H1 (cell line): ENCODE measurements around the gene KXD1. TPM values are rescaled to one million over a fixed set of nuclear protein-coding genes. Genes with fewer than 3 reads are reported as not detected.

Experiments used
- HDAC2 ChIP-seq, 2 experiments: fragments of 300-600 bp in 1 of 2; sonication (generic) in 1 of 2; IDR thresholded peaks; 2 replicates each; pipeline ENCODE4 v1.6.1; 2011 to 2012; ENCODE audit warnings: low read depth in 2 of 2, low read length in 2 of 2, mild to moderate bottlenecking in 2 of 2, moderate library complexity in 2 of 2, borderline replicate concordance in 1 of 2, inconsistent platforms in 1 of 2
- HDAC6 ChIP-seq: IDR thresholded peaks from one replicate; pipeline ENCODE4 v1.7.1; 2012; ENCODE audit warnings: low read depth, mild to moderate bottlenecking, inconsistent platforms, low read length, moderate library complexity
- RAD21 ChIP-seq, 2 experiments: IDR thresholded peaks in 1 of 2; conservative IDR thresholded peaks in 1 of 2; 2 replicates each; pipeline ENCODE4 v1.6.1; 2011; ENCODE audit warnings: low read depth in 2 of 2, low read length in 2 of 2, improper control_type of control experiment in 1 of 2, inconsistent platforms in 1 of 2, mild to moderate bottlenecking in 1 of 2, moderate library complexity in 1 of 2
- polyA plus RNA-seq, 7 experiments: library from polyadenylated mRNA; depleted of rRNA in 3 of 7; stranded (reverse) in 5 of 7; unstranded in 2 of 7; fragments of >200 nt in 5 of 7; fragments of 200-250 nt in 2 of 7; gene quantifications; 1 replicate in 5 of 7; 2 replicates in 1 of 7; 4 replicates in 1 of 7; pipeline versions ENCODE4 v1.2.1 to v1.2.3, GENCODE V29; 2011 to 2013; ENCODE audit warnings: missing spikeins in 2 of 7, mixed read lengths in 2 of 7
- total RNA-seq: library from RNA; stranded (reverse); fragmentation: NEBNext Ultra II Directional; extraction: Animal tissue kit (Norgen Biotek cat#: 25700); gene quantifications from 2 replicates; pipeline ENCODE4 v1.2.1, GENCODE V29; 2021
- TF ChIP-seq, protein P1 (sequence below), 3 experiments: IDR thresholded peaks; 1 replicate in 2 of 3; 2 replicates in 1 of 3; pipeline versions ENCODE4 v1.5.1 to v1.6.1; 2011; ENCODE audit warnings: low read length in 3 of 3, mild to moderate bottlenecking in 3 of 3, inconsistent platforms in 2 of 3, low read depth in 1 of 3, moderate library complexity in 1 of 3; ENCODE audit not compliant: insufficient read depth in 1 of 3; ENCODE audit errors: control extremely low read depth in 1 of 3

The KXD1 gene
- total and polyA plus RNA-seq, 2 of the 8 experiments (the other 6 are each of a cell fraction or from before 2014, with no cell fraction given), result 115 to 267 TPM

DNA sequence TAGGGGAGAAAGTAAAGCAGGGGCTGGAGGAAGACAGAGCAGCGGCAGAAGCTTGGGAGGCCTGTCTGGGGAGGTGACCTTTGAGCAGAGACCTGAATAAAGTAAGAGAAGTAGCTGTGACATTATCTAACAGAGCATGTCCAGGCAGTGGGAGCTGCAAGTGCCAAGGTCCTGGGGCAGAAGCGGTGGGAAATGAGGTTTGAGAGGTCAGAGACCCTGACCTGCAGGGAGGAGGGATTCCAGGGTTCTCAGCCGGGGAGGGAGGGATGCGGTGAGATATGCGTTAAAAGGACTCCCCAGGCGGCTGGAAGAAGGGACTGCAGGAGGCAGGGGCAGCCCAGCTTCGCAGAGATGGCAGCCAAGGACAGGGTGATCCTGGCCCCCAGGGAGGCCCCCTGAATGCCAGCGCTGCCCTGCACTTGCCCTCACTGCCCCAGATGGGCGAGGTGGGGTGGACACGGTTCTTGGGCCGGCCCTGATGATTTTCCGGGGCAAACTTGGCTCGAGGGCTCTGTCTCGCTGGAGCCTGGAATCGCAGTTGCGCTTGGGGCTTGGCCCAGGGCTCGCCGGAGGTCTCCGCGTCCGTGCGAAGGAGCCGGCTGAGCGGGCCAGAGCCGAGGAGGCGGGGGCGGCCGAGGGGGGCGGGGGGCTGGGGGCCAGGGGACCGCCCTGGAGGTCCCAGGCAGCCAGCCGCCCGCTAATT lies 45.7 kb downstream of the KXD1 start (continued):
- TF ChIP-seq, protein P1, sequence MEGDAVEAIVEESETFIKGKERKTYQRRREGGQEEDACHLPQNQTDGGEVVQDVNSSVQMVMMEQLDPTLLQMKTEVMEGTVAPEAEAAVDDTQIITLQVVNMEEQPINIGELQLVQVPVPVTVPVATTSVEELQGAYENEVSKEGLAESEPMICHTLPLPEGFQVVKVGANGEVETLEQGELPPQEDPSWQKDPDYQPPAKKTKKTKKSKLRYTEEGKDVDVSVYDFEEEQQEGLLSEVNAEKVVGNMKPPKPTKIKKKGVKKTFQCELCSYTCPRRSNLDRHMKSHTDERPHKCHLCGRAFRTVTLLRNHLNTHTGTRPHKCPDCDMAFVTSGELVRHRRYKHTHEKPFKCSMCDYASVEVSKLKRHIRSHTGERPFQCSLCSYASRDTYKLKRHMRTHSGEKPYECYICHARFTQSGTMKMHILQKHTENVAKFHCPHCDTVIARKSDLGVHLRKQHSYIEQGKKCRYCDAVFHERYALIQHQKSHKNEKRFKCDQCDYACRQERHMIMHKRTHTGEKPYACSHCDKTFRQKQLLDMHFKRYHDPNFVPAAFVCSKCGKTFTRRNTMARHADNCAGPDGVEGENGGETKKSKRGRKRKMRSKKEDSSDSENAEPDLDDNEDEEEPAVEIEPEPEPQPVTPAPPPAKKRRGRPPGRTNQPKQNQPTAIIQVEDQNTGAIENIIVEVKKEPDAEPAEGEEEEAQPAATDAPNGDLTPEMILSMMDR (IDR thresholded peaks at IDR 0.05; ENCODE audit: control extremely low read depth in 1 of 3, insufficient read depth in 1 of 3, low read depth in 1 of 3, low read length in 3 of 3), result peak in 2 of 3 experiments; percentile 45 to 51; a peak in 3 of 4 replicates
- TF ChIP-seq RAD21 (IDR thresholded peaks at IDR 0.05 in 1 of 2, conservative IDR thresholded peaks at IDR 0.05 in 1 of 2; ENCODE audit: low read depth in 2 of 2, low read length in 2 of 2), result peak in 1 of 2 experiments; percentile 30; a peak in 1 of 4 replicates
- TF ChIP-seq HDAC2 (IDR thresholded peaks at IDR 0.05; ENCODE audit: borderline replicate concordance in 1 of 2, low read depth in 2 of 2, low read length in 2 of 2), result peak in 1 of 2 experiments; percentile 54; a peak in 1 of 4 replicates
- TF ChIP-seq HDAC6, result no peak
